K562 (cell line): ENCODE data around the gene POLD1. TPM values are rescaled to one million over a fixed set of nuclear protein-coding genes. Genes with fewer than 3 reads are reported as not detected.

ENCODE experiments used
- CXXC5 ChIP-seq: fragments of 250-450 bp; sonication (Bioruptor Pico); IDR thresholded peaks from 2 replicates; pipeline ENCODE4 v1.8.0; 2022; ENCODE audit warnings: inconsistent platforms, mild to moderate bottlenecking, moderate library complexity
- DDX20 ChIP-seq: fragments of 450-650 bp; IDR thresholded peaks from 2 replicates; pipeline ENCODE4 v1.6.1; 2016; ENCODE audit warnings: missing genetic modification characterization, low read depth, mild to moderate bottlenecking, missing compliant biosample characterization, moderate library complexity
- DIDO1 ChIP-seq: fragments of 450-650 bp; IDR thresholded peaks from 2 replicates; pipeline ENCODE4 v1.6.1; 2016; ENCODE audit warnings: low read depth, missing biosample characterization, missing genetic modification characterization
- FOXJ3 ChIP-seq: sonication (generic); formaldehyde crosslinking; IDR thresholded peaks from 2 replicates; pipeline ENCODE4 v1.4.0; 2020; ENCODE audit warnings: mild to moderate bottlenecking, missing genetic modification reagents
- FOXK1 ChIP-seq: sonication (generic); formaldehyde crosslinking; IDR thresholded peaks from 2 replicates; pipeline ENCODE4 v1.8.0; 2022; ENCODE audit warnings: missing genetic modification reagents, mild to moderate bottlenecking, borderline replicate concordance
- HMG20A ChIP-seq: fragments of 450-650 bp; formaldehyde crosslinking; conservative IDR thresholded peaks from 2 replicates; pipeline ENCODE4 v1.4.0; 2020; ENCODE audit warnings: mild to moderate bottlenecking, mixed read lengths
- MTF1 ChIP-seq: fragments of 250-450 bp; sonication (Bioruptor Pico); IDR thresholded peaks from 2 replicates; pipeline ENCODE4 v1.9.0; 2021; ENCODE audit warnings: moderate library complexity, mild to moderate bottlenecking, inconsistent platforms, borderline replicate concordance
- SREBF2 ChIP-seq: sonication (generic); formaldehyde crosslinking; IDR thresholded peaks from 2 replicates; pipeline ENCODE4 v1.4.0; 2020; ENCODE audit warnings: mild to moderate bottlenecking, missing genetic modification reagents
- ZNF212 ChIP-seq: fragments of 450-650 bp; formaldehyde crosslinking; IDR thresholded peaks from 2 replicates; pipeline ENCODE4 v1.4.0; 2020; ENCODE audit warnings: mild to moderate bottlenecking
- ZNF41 ChIP-seq: fragments of 250-450 bp; sonication (Bioruptor Pico); conservative IDR thresholded peaks from 2 replicates; pipeline ENCODE4 v1.4.0; 2020; ENCODE audit warnings: mild to moderate bottlenecking
- ZNF764 ChIP-seq: fragments of 250-450 bp; sonication (Bioruptor Pico); IDR thresholded peaks from 2 replicates; pipeline ENCODE4 v1.4.0; 2020; ENCODE audit warnings: low read depth, mild to moderate bottlenecking, moderate library complexity
- polyA plus RNA-seq, 8 experiments: library from polyadenylated mRNA; depleted of rRNA in 4 of 8; stranded (reverse) in 5 of 8; unstranded in 3 of 8; fragments of >200 nt; fragmentation: Nextera tagmentation in 2 of 8; fragmentation: Illumina TruSeq in 1 of 8; extraction: Ambion mirVana in 2 of 8; extraction: Trizol in 1 of 8; gene quantifications; 2 replicates each; pipeline versions ENCODE4 v1.2.1 to v1.2.3, GENCODE V29; 2011 to 2014; ENCODE audit warnings: inconsistent platforms in 1 of 8, missing spikeins in 1 of 8
- total RNA-seq, 7 experiments: library from RNA; depleted of rRNA in 6 of 7; stranded (reverse); fragments of >200 nt in 6 of 7; fragmentation: Illumina TruSeq in 2 of 7; extraction: Trizol in 2 of 7; gene quantifications; 2 replicates each; pipeline versions ENCODE4 v1.2.1 to v1.2.3, GENCODE V29; 2011 to 2021; ENCODE audit warnings: low replicate concordance in 1 of 7
- TF ChIP-seq, protein P1 (sequence below): fragments of 200-600 bp; sonication (generic); IDR thresholded peaks from one replicate; pipeline ENCODE4 v1.6.1; 2012; ENCODE audit warnings: mild to moderate bottlenecking, low read depth, low read length, inconsistent platforms
- TF ChIP-seq, protein P2 (sequence below): fragments of 250-450 bp; sonication (Bioruptor Pico); IDR thresholded peaks from 2 replicates; pipeline ENCODE4 v1.6.1; 2021; ENCODE audit warnings: mild to moderate bottlenecking
- TF ChIP-seq, protein P3 (sequence below): fragments of 250-450 bp; sonication (Bioruptor Pico); IDR thresholded peaks from 2 replicates; pipeline ENCODE4 v1.8.0; 2021; ENCODE audit warnings: mild to moderate bottlenecking, moderate library complexity

The POLD1 gene
- total and polyA plus RNA-seq, 9 of the 15 experiments (the other 6 are each of a cell fraction or from before 2014, with no cell fraction given) = 1.3 to 312 (median 47.8) TPM

DNA sequence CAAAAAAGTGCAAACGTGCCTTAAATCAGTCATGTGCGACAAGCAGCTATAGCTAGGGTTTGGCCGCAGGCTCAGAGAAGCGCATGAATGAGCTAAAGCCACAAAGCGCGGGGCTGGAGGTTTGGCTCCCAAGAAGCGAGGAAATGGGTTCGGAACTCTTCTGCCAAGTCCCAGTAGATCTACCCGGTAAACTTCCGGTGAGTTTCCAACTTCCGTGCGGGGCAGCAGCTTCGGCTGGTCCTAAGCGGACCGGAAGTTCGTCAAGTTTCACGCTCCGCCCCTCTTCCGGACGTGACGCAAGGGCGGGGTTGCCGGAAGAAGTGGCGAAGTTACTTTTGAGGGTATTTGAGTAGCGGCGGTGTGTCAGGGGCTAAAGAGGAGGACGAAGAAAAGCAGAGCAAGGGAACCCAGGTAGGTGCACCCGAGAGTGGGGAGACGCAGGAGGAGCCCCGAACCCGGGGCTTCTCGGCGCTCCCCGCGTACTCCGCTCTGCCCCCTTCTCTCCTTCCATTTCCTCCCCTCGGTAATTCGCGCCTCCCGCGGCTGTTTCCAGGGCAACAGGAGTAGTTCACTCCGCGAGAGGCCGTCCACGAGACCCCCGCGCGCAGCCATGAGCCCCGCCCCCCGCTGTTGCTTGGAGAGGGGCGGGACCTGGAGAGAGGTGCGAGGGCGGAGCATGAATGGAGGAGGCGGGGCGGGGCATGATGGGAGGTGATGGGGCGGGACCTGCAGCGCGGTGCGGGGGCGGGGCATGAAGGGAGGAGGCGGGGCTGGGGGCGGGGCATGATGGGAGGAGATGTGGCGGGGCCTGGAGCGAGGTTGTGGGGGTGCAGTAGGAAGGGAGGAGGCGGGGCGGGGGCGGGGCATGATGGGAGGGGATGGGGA, 7.7 kb upstream of the POLD1 start, which contains the start of gene NR1H2 (continued):
- TF ChIP-seq, protein P1, sequence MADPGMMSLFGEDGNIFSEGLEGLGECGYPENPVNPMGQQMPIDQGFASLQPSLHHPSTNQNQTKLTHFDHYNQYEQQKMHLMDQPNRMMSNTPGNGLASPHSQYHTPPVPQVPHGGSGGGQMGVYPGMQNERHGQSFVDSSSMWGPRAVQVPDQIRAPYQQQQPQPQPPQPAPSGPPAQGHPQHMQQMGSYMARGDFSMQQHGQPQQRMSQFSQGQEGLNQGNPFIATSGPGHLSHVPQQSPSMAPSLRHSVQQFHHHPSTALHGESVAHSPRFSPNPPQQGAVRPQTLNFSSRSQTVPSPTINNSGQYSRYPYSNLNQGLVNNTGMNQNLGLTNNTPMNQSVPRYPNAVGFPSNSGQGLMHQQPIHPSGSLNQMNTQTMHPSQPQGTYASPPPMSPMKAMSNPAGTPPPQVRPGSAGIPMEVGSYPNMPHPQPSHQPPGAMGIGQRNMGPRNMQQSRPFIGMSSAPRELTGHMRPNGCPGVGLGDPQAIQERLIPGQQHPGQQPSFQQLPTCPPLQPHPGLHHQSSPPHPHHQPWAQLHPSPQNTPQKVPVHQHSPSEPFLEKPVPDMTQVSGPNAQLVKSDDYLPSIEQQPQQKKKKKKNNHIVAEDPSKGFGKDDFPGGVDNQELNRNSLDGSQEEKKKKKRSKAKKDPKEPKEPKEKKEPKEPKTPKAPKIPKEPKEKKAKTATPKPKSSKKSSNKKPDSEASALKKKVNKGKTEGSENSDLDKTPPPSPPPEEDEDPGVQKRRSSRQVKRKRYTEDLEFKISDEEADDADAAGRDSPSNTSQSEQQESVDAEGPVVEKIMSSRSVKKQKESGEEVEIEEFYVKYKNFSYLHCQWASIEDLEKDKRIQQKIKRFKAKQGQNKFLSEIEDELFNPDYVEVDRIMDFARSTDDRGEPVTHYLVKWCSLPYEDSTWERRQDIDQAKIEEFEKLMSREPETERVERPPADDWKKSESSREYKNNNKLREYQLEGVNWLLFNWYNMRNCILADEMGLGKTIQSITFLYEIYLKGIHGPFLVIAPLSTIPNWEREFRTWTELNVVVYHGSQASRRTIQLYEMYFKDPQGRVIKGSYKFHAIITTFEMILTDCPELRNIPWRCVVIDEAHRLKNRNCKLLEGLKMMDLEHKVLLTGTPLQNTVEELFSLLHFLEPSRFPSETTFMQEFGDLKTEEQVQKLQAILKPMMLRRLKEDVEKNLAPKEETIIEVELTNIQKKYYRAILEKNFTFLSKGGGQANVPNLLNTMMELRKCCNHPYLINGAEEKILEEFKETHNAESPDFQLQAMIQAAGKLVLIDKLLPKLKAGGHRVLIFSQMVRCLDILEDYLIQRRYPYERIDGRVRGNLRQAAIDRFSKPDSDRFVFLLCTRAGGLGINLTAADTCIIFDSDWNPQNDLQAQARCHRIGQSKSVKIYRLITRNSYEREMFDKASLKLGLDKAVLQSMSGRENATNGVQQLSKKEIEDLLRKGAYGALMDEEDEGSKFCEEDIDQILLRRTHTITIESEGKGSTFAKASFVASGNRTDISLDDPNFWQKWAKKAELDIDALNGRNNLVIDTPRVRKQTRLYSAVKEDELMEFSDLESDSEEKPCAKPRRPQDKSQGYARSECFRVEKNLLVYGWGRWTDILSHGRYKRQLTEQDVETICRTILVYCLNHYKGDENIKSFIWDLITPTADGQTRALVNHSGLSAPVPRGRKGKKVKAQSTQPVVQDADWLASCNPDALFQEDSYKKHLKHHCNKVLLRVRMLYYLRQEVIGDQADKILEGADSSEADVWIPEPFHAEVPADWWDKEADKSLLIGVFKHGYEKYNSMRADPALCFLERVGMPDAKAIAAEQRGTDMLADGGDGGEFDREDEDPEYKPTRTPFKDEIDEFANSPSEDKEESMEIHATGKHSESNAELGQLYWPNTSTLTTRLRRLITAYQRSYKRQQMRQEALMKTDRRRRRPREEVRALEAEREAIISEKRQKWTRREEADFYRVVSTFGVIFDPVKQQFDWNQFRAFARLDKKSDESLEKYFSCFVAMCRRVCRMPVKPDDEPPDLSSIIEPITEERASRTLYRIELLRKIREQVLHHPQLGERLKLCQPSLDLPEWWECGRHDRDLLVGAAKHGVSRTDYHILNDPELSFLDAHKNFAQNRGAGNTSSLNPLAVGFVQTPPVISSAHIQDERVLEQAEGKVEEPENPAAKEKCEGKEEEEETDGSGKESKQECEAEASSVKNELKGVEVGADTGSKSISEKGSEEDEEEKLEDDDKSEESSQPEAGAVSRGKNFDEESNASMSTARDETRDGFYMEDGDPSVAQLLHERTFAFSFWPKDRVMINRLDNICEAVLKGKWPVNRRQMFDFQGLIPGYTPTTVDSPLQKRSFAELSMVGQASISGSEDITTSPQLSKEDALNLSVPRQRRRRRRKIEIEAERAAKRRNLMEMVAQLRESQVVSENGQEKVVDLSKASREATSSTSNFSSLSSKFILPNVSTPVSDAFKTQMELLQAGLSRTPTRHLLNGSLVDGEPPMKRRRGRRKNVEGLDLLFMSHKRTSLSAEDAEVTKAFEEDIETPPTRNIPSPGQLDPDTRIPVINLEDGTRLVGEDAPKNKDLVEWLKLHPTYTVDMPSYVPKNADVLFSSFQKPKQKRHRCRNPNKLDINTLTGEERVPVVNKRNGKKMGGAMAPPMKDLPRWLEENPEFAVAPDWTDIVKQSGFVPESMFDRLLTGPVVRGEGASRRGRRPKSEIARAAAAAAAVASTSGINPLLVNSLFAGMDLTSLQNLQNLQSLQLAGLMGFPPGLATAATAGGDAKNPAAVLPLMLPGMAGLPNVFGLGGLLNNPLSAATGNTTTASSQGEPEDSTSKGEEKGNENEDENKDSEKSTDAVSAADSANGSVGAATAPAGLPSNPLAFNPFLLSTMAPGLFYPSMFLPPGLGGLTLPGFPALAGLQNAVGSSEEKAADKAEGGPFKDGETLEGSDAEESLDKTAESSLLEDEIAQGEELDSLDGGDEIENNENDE = no peak
- TF ChIP-seq FOXK1 (CRISPR knock-in tag) = peak; percentile 95; the same call in 1 of the 2 replicates
- TF ChIP-seq, protein P2, sequence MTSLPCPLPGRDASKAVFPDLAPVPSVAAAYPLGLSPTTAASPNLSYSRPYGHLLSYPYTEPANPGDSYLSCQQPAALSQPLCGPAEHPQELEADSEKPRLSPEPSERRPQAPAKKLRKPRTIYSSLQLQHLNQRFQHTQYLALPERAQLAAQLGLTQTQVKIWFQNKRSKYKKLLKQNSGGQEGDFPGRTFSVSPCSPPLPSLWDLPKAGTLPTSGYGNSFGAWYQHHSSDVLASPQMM (CRISPR knock-in tag) = no peak
- no peak for TF ChIP-seq ZNF41
- TF ChIP-seq ZNF764 = no peak
- 0 out of 2 replicates have a peak, but pooled peaks have one; percentile 69 for TF ChIP-seq ZNF212
- TF ChIP-seq FOXJ3 (CRISPR knock-in tag) = no peak
- TF ChIP-seq DDX20 (tag) = no peak
- no peak for TF ChIP-seq SREBF2 (CRISPR knock-in tag)
- TF ChIP-seq MTF1 (CRISPR knock-in tag) = no peak
- TF ChIP-seq CXXC5 (CRISPR knock-in tag) = peak; percentile 83
- no peak for TF ChIP-seq HMG20A (CRISPR knock-in tag)
- TF ChIP-seq, protein P3, sequence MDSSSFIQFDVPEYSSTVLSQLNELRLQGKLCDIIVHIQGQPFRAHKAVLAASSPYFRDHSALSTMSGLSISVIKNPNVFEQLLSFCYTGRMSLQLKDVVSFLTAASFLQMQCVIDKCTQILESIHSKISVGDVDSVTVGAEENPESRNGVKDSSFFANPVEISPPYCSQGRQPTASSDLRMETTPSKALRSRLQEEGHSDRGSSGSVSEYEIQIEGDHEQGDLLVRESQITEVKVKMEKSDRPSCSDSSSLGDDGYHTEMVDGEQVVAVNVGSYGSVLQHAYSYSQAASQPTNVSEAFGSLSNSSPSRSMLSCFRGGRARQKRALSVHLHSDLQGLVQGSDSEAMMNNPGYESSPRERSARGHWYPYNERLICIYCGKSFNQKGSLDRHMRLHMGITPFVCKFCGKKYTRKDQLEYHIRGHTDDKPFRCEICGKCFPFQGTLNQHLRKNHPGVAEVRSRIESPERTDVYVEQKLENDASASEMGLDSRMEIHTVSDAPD = no peak
- 0 out of 2 replicates have a peak, but pooled peaks have one; percentile 58 for TF ChIP-seq DIDO1
